ENCODE results near the gene THUMPD2. TPM values are rescaled to one million over a fixed set of nuclear protein-coding genes. Genes with fewer than 3 reads are reported as not detected.

THUMPD2 gene
- total RNA-seq, 1 donor from 2014 or later: 10.0 TPM

DNA sequence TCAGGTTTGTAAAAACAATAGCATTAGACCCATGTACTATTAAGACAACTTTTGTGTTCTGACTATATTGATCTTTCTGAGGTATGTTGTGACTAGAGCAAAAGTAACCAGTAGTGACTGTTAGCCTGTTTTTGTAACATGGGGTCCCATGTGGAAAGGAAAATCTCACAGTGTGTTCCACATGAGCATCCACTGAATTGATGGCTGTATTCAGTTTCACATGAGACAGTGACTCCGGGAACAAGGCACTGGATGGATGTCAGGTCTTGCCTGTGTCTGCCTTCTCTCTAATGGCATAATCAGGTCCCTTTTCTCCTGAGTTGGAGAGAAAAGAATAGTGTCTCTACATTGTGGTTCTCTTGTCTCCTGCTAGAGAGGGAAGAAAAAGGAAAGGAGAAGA is 85.8 kb downstream of the THUMPD2 start:
- no peak for DNase-seq
- no peaks in the 10 kb centered on the region for H3K9me3 ChIP-seq
- TF ChIP-seq, protein P1, sequence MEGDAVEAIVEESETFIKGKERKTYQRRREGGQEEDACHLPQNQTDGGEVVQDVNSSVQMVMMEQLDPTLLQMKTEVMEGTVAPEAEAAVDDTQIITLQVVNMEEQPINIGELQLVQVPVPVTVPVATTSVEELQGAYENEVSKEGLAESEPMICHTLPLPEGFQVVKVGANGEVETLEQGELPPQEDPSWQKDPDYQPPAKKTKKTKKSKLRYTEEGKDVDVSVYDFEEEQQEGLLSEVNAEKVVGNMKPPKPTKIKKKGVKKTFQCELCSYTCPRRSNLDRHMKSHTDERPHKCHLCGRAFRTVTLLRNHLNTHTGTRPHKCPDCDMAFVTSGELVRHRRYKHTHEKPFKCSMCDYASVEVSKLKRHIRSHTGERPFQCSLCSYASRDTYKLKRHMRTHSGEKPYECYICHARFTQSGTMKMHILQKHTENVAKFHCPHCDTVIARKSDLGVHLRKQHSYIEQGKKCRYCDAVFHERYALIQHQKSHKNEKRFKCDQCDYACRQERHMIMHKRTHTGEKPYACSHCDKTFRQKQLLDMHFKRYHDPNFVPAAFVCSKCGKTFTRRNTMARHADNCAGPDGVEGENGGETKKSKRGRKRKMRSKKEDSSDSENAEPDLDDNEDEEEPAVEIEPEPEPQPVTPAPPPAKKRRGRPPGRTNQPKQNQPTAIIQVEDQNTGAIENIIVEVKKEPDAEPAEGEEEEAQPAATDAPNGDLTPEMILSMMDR (IDR thresholded peaks at IDR 0.05): no peak
- intact Hi-C loops (cut with DNase I): no loop called here
- no peaks in the 10 kb centered on the region for H3K27me3 ChIP-seq (ENCODE audit: low read depth)
- ATAC-seq: no peak
- H3K27ac ChIP-seq: no peak overlapping the region
- no peaks in the 10 kb centered on the region for H3K36me3 ChIP-seq
- H3K4me1 ChIP-seq: peaks cover 19% of the 10 kb centered on the region
- H3K4me3 ChIP-seq: no peak overlapping the region

DNA sequence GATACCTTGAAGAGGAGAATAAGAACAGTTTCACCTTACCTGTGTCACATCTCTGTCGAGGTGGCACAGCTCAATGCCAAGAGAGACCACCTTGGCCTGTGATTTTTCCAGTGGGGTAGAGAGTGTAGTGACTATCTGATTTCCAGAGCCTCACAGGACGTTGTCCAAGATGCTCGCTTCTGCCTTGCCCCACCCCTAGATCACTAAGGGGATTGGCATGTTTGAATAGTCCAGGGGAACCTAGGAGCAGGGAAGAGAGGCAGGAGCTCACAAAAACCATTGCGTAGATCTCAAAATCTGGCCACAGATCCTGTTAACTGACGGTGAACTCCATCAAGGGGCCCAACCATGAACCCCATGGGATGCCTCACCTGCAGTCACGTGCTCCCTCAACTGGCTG is 89.2 kb downstream of the THUMPD2 start:
- H3K36me3 ChIP-seq: no peaks in the 10 kb centered on the region
- TF ChIP-seq, protein P1 (IDR thresholded peaks at IDR 0.05): no peak
- ATAC-seq: no peak
- H3K4me1 ChIP-seq: no peaks in the 10 kb centered on the region
- H3K4me3 ChIP-seq: no peak overlapping the region
- no peak overlapping the region for H3K27ac ChIP-seq
- intact Hi-C loops (cut with DNase I): no loop called here
- no peaks in the 10 kb centered on the region for H3K27me3 ChIP-seq (ENCODE audit: low read depth)
- no peak for DNase-seq
- H3K9me3 ChIP-seq: no peaks in the 10 kb centered on the region

DNA sequence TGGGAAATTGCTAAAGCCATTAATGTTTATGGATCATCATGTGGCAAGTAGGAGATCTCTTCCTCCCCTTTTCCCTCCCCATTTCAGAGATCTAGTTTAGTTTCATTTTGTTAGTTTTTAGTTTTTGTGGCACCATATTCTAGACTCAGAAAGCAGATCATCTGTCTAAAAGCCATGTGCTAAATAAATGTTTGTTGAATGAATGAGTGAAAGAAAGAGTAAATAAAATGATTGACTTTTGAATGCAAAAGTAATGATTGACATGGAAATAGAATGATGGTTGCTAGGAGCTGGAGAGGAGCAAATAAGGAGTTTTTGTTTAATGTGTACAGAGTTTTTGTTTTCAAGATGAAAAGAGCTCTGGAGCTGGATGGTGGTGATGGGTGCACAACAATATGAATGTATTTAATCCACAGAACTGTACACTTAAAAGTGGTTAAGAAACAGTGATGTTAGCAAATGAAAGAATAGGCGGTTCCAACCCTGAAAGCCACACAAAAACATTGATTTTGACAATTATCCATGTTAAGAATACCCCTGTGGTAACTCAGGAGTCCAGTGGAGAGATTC is 89.7 kb downstream of the THUMPD2 start:
- H3K36me3 ChIP-seq: no peaks in the 10 kb centered on the region
- no peak overlapping the region for H3K27ac ChIP-seq
- DNase-seq (no peak), ATAC-seq (no peak)
- no peaks in the 10 kb centered on the region for H3K27me3 ChIP-seq (ENCODE audit: low read depth)
- no peak overlapping the region for H3K4me3 ChIP-seq
- H3K4me1 ChIP-seq: no peaks in the 10 kb centered on the region
- no peaks in the 10 kb centered on the region for H3K9me3 ChIP-seq
- intact Hi-C loops (cut with DNase I): no loop called here
- TF ChIP-seq, protein P1 (IDR thresholded peaks at IDR 0.05): no peak

DNA sequence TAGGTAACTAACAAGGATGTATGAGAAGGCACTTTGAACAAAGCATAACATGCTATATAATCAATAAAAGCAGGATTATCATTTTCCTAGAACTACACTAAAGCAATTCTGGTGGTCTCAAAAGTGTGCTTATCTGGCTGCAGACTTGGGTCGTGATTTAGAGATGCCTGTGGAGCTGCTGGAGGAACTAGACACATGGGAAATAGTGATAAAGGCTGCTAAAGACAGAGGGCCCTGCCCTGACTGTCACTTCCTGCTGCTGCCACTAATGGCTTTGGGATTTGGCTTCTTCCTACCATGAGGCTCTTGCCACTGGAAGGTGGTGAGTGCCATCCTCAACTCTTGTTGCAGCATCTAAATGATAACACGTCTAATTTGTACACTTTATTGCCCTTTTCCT is 90.9 kb downstream of the THUMPD2 start:
- H3K9me3 ChIP-seq: no peaks in the 10 kb centered on the region
- DNase-seq (no peak), ATAC-seq (no peak)
- intact Hi-C loops (cut with DNase I): no loop called here
- H3K36me3 ChIP-seq: no peaks in the 10 kb centered on the region
- TF ChIP-seq, protein P1 (IDR thresholded peaks at IDR 0.05): no peak
- no peaks in the 10 kb centered on the region for H3K4me1 ChIP-seq
- no peaks in the 10 kb centered on the region for H3K27me3 ChIP-seq (ENCODE audit: low read depth)
- H3K4me3 ChIP-seq: no peak overlapping the region
- no peak overlapping the region for H3K27ac ChIP-seq

DNA sequence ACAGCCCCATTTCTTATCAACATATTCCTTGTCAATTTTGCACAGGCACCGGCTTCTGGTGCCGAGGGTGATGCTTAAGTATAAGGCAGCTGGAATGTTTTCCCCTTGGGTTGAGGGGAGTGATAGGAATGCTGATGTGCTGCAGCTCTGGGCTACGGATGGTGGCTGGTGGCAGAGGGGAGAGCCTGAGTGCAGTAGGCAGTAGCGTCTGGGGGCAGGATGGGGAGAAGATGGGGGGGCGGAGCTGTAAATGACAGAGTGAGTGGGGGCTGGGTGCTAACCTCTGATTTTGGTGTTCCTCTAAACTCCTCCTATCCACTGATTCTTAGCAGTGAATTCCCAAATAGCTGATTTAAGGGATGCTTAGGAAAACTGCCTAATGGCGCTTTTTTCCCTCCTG is 92.6 kb downstream of the THUMPD2 start:
- Histone ChIP-seq H3K4me3 (no peak overlapping the region), H3K27ac (no peak overlapping the region), H3K4me1 (no peaks in the 10 kb centered on the region), H3K9me3 (no peaks in the 10 kb centered on the region), H3K27me3 (ENCODE audit: low read depth) (no peaks in the 10 kb centered on the region), H3K36me3 (no peaks in the 10 kb centered on the region)
- intact Hi-C loops (cut with DNase I): no loop called here
- TF ChIP-seq, protein P1 (IDR thresholded peaks at IDR 0.05): no peak
- ATAC-seq (no peak), DNase-seq (no peak)

Other genes with a start within 250 kb of the THUMPD2 start
- 3.2 TPM for gene TMEM178A, start 113.3 kb downstream of the THUMPD2 start, total RNA-seq

All from lower lobe of right lung (tissue), 2 donors.